Fibroblast of villous mesenchyme (primary cell): Measurements from ENCODE around the gene FXN. TPM values are rescaled to one million over a fixed set of nuclear protein-coding genes. Genes with fewer than 3 reads are reported as not detected.
"Not testable (repeated sequence)": the region's sequence is repeated elsewhere in the genome, so short reads cannot be mapped to it uniquely, and the experiment has no call there.

Source experiments
- DNase-seq: peaks from one replicate; pipeline ENCODE4 v3.0.0-alpha.2; 2010; ENCODE audit warnings: low read depth
- H3K4me3 ChIP-seq: 2 replicates; pipeline ENCODE4 v1.5.1; 2011; ENCODE audit warnings: low read depth, mild to moderate bottlenecking, low read length
- CTCF ChIP-seq: IDR thresholded peaks from 2 replicates; pipeline ENCODE4 v1.5.1; 2012; ENCODE audit warnings: low read depth, mild to moderate bottlenecking, low read length; ENCODE audit not compliant: insufficient read depth
- total RNA-seq: library from RNA; depleted of rRNA; stranded (reverse); fragments of >200 nt; gene quantifications from 2 replicates; pipeline ENCODE4 v1.2.3, GENCODE V29; 2012

The FXN gene
- total RNA-seq, 1 donor: 2.6 TPM

- TF ChIP-seq CTCF: no peak
- no peak for DNase-seq
- no peak overlapping the region for H3K4me3 ChIP-seq
Measured at GRCh38 chr9:69107771-69108170, 72.2 kb downstream of the FXN start.

- not testable (repeated sequence) for H3K4me3 ChIP-seq, DNase-seq
Measured at GRCh38 chr9:69108706-69109105, 73.2 kb downstream of the FXN start.

- no peak for TF ChIP-seq CTCF
- DNase-seq: no peak
- H3K4me3 ChIP-seq: no peak overlapping the region
Measured at GRCh38 chr9:69109152-69109551, 73.6 kb downstream of the FXN start.

GRCh38 chr9:69112646-69113045 lies 77.1 kb downstream of the FXN start:
- not testable (repeated sequence) for DNase-seq, H3K4me3 ChIP-seq

GRCh38 chr9:69115621-69116020 lies 80.1 kb downstream of the FXN start:
- peak; percentile 19 for DNase-seq
- no peak for TF ChIP-seq CTCF
- H3K4me3 ChIP-seq: no peak overlapping the region

- H3K4me3 ChIP-seq: no peak overlapping the region
- no peak for DNase-seq
- TF ChIP-seq CTCF: no peak
Measured at GRCh38 chr9:69118656-69119055, 83.1 kb downstream of the FXN start.

- no peak for DNase-seq
- H3K4me3 ChIP-seq: peak overlapping the region; percentile 90
- TF ChIP-seq CTCF: no peak
Measured at GRCh38 chr9:69120380-69121154, 85.0 kb downstream of the FXN start.

- DNase-seq: no peak
- peak overlapping the region; percentile 90 for H3K4me3 ChIP-seq
- peak; percentile 1 for TF ChIP-seq CTCF
Measured at GRCh38 chr9:69121155-69122081, 85.9 kb downstream of the FXN start.
